Panc1 (cell line): ENCODE measurements around the gene ULK3. TPM values are rescaled to one million over a fixed set of nuclear protein-coding genes. Genes with fewer than 3 reads are reported as not detected.

Experiments used
- ATAC-seq: fragments of 200-7000 bp; cut with Tn5 transposase; 2 replicates; pipeline ENCODE4 v1.9.1; 2020; ENCODE audit warnings: mild to moderate bottlenecking, moderate library complexity
- BruUV-seq: library from RNA; stranded (reverse); fragments of 400-500 nt; replicated peaks from 2 replicates; lab custom pipeline; 2021; lab: Mats Ljungman, UMichigan
- CTCF ChIA-PET: fragments of 300-600 bp; sonication (Branson Sonifier 250); formaldehyde crosslinking; loops from one replicate; lab custom pipeline; 2022; ENCODE audit warnings: antibody characterized with exemption; lab: Charles Lee
- POLR2A ChIA-PET: fragments of 300-600 bp; sonication (Branson Sonifier 250); formaldehyde crosslinking; loops from one replicate; lab custom pipeline; 2022; ENCODE audit warnings: antibody characterized with exemption; lab: Charles Lee
- DNase-seq: peaks from one replicate; pipeline ENCODE4 v3.0.0-alpha.2; 2010; ENCODE audit warnings: low read depth, low spot score
- H3K27ac ChIP-seq: 2 replicates; pipeline ENCODE4 v1.5.1; 2011; ENCODE audit warnings: mild to moderate bottlenecking, low read length, inconsistent platforms
- H3K27me3 ChIP-seq: fragments of 200-500 bp; sonication (Bioruptor generic); 2 replicates; pipeline ENCODE4 v1.6.0; 2014; ENCODE audit warnings: low read length, inconsistent platforms; ENCODE audit not compliant: control insufficient read depth, insufficient read depth
- H3K36me3 ChIP-seq: fragments of 200-500 bp; sonication (Bioruptor generic); 2 replicates; pipeline ENCODE4 v1.5.1; 2014; ENCODE audit warnings: inconsistent platforms, mild to moderate bottlenecking, low read length, moderate library complexity; ENCODE audit not compliant: control insufficient read depth, insufficient read depth
- H3K4me1 ChIP-seq: 2 replicates; pipeline ENCODE4 v1.5.1; 2011; ENCODE audit warnings: inconsistent platforms, mild to moderate bottlenecking, low read length, moderate library complexity; ENCODE audit not compliant: control insufficient read depth, insufficient read depth
- H3K4me3 ChIP-seq, 2 experiments: 2 replicates each; pipeline ENCODE4 v1.5.1; 2011 to 2012; ENCODE audit warnings: low read depth in 2 of 2, low read length in 2 of 2, mild to moderate bottlenecking in 2 of 2, inconsistent platforms in 1 of 2, moderate library complexity in 1 of 2
- H3K9me3 ChIP-seq: fragments of 200-500 bp; sonication (Bioruptor generic); 2 replicates; pipeline ENCODE4 v1.5.1; 2014; ENCODE audit warnings: low read depth, mild to moderate bottlenecking, inconsistent platforms, low read length, moderate library complexity; ENCODE audit not compliant: control insufficient read depth, insufficient read depth
- CTCF ChIP-seq: fragments of 450-650 bp; IDR thresholded peaks from 2 replicates; pipeline ENCODE4 v1.5.1; 2017; ENCODE audit warnings: mild to moderate bottlenecking
- POLR2AphosphoS5 ChIP-seq: IDR thresholded peaks from 2 replicates; pipeline ENCODE4 v1.6.1; 2012; ENCODE audit warnings: mild to moderate bottlenecking, low read depth, low read length, moderate library complexity
- REST ChIP-seq, 2 experiments: IDR thresholded peaks; 2 replicates each; pipeline ENCODE4 v1.6.1; 2011 to 2012; ENCODE audit warnings: low read depth in 2 of 2, control low read depth in 1 of 2, low read length in 1 of 2, mild to moderate bottlenecking in 1 of 2, moderate library complexity in 1 of 2; ENCODE audit not compliant: insufficient read depth in 1 of 2
- SIN3A ChIP-seq: IDR thresholded peaks from 2 replicates; pipeline ENCODE4 v1.6.1; 2012; ENCODE audit warnings: low read depth, mild to moderate bottlenecking, low read length, moderate library complexity, borderline replicate concordance; ENCODE audit not compliant: insufficient read depth
- TCF7L2 ChIP-seq: IDR thresholded peaks from 2 replicates; pipeline ENCODE4 v1.6.1; 2011; ENCODE audit warnings: mild to moderate bottlenecking, low read depth, low read length, inconsistent platforms
- in situ Hi-C: cut with HindIII; loops from 2 replicates; pipeline ENCODE4 v1.10.0; 2016; ENCODE audit warnings: low sequenced_read_pairs, low pct_unique_long_range_greater_than_20kb
- intact Hi-C: fragments of 100-400 bp; cut with micrococcal nuclease; formaldehyde crosslinking; loops from one replicate; pipeline ENCODE4 v1.10.0; 2022; ENCODE audit not compliant: unreplicated experiment
- total RNA-seq: library from RNA; stranded (reverse); gene quantifications from one replicate; pipeline ENCODE4 v1.2.1, GENCODE V29; 2021; ENCODE audit not compliant: unreplicated experiment

The ULK3 gene
- total RNA-seq, 1 experiment from 2014 or later, result 73.3 TPM

GRCh38 chr15:74788683-74789151, 54.2 kb downstream of the ULK3 start:
- TF ChIP-seq POLR2AphosphoS5, result no peak
- TF ChIP-seq REST (IDR thresholded peaks at IDR 0.05; ENCODE audit: insufficient read depth in 1 of 2, low read depth in 2 of 2, low read length in 1 of 2), result no peak
- TF ChIP-seq CTCF, result no peak
- no peak for TF ChIP-seq TCF7L2
- TF ChIP-seq SIN3A, result no peak

DNA sequence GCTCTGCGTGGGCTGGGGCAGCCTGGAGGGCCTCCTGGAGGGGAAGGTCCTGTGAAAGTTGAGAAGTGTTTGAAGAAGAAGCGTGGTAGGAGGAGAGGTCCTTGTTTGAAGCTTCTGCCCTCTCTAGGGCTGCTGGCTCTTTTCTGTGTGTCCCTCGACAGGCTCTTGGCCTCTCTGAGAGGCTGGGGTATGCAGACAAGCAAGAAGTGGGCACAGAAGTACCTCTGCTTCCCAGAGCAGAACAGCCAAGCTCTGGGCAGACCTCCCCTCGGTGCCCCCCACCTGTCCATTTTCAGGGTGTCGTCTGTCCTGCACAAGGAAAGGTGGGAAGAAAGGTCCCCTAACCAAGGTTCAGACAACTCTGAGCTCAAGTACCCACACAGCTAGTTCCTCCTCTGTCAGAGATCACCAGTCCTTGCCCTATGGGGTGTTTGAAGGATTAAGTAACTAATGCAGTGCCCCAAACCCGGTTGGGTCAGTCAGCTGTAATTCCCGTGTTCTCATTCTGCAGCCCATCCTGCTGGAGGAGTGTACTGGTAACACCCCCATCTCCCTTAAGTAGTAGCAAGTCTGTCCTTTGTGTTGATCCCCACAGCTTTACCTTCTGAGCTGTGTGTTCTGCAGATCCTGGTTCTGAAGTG, 54.8 kb downstream of the ULK3 start:
- intact Hi-C loops, result no loop called here
- no peak for ATAC-seq
- CTCF ChIA-PET, result interaction anchor here (0.5 to 1.8 kb wide), 7 partner anchors 8 to 1056 kb away, joined by 3 to 14 read pairs (median 4); no protein-coding TSS in a partner anchor
- in situ Hi-C loops, result no loop called here
- H3K4me3 ChIP-seq, result no peak overlapping the region
- H3K36me3 ChIP-seq, result no peaks in the 10 kb centered on the region
- TF ChIP-seq CTCF, result peak; percentile 63; the same call in 1 of the 2 replicates
- TF ChIP-seq TCF7L2, result no peak
- no peak overlapping the region; the same call in 1 of the 2 replicates for H3K27ac ChIP-seq
- H3K9me3 ChIP-seq, result no peaks in the 10 kb centered on the region
- no peak for DNase-seq
- BruUV-seq, result no TSS peak
- H3K27me3 ChIP-seq, result no peaks in the 10 kb centered on the region
- H3K4me1 ChIP-seq, result peaks cover 65% of the 10 kb centered on the region
- POLR2A ChIA-PET, result interaction anchor here (0.6 kb wide), 1 partner anchor 92 kb away, joined by 11 read pairs; no protein-coding TSS in a partner anchor

More at GRCh38 chr15:74788683-74789151, 54.2 kb downstream of the ULK3 start:
- CTCF ChIA-PET, result interaction anchor here (0.6 to 1.7 kb wide), 3 partner anchors 12 to 18 kb away, joined by 3 to 10 read pairs (median 8); no protein-coding TSS in a partner anchor
- Histone ChIP-seq H3K27ac (no peak overlapping the region), H3K27me3 (no peaks in the 10 kb centered on the region), H3K36me3 (no peaks in the 10 kb centered on the region), H3K4me3 (no peak overlapping the region), H3K4me1 (peaks cover 64% of the 10 kb centered on the region), H3K9me3 (no peaks in the 10 kb centered on the region)
- no TSS peak for BruUV-seq
- DNase-seq (no peak), ATAC-seq (no peak)
- intact Hi-C loops (no loop called here), in situ Hi-C loops (no loop called here)
- POLR2A ChIA-PET, result no interaction called here
